A549 (cell line): ENCODE measurements around the gene RBSN.

Experiments used
- ZSCAN20 ChIP-seq: fragments of 250-450 bp; sonication (Bioruptor Pico); IDR thresholded peaks from 2 replicates; pipeline ENCODE4 v1.8.0; 2022; ENCODE audit warnings: mild to moderate bottlenecking, moderate library complexity
- TF ChIP-seq, protein P1 (sequence below): fragments of >200 bp; sonication (Bioruptor Twin); formaldehyde crosslinking; IDR thresholded peaks from 3 replicates; pipeline ENCODE4 v1.5.1; 2016

DNA sequence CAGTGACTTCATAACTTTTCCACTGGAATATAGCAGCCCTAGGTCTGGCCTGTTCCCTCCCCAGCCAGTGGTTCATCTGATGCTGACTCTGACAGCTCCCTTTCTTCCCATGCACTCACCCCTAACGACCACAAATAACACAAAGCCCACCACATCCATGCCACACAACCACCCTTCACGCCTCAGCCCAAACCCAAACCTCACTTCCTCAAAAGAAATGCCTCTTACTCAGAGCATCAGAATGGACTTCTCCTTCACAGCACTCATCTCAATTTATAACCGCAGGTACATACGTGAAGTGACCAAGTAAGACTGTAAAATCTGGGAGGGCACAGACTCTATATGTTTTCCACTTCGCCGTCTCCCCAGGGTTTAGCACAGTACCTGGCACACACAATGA is 1.1 kb downstream of the RBSN start:
- TF ChIP-seq ZSCAN20 = no peak
- TF ChIP-seq, protein P1, sequence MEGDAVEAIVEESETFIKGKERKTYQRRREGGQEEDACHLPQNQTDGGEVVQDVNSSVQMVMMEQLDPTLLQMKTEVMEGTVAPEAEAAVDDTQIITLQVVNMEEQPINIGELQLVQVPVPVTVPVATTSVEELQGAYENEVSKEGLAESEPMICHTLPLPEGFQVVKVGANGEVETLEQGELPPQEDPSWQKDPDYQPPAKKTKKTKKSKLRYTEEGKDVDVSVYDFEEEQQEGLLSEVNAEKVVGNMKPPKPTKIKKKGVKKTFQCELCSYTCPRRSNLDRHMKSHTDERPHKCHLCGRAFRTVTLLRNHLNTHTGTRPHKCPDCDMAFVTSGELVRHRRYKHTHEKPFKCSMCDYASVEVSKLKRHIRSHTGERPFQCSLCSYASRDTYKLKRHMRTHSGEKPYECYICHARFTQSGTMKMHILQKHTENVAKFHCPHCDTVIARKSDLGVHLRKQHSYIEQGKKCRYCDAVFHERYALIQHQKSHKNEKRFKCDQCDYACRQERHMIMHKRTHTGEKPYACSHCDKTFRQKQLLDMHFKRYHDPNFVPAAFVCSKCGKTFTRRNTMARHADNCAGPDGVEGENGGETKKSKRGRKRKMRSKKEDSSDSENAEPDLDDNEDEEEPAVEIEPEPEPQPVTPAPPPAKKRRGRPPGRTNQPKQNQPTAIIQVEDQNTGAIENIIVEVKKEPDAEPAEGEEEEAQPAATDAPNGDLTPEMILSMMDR = no peak
